Keratinocyte (primary cell): ENCODE measurements around the gene CAPZB. TPM values are rescaled to one million over a fixed set of nuclear protein-coding genes. Genes with fewer than 3 reads are reported as not detected.

Experiments used
- DNase-seq: peaks from one replicate; pipeline ENCODE4 v3.0.0-alpha.2; 2011; ENCODE audit warnings: low read depth, missing footprints, low spot score
- FAIRE-seq: peaks from 2 replicates; lab custom pipeline; 2011; peaks lifted over from hg19 to GRCh38; lab: Jason Lieb, UNC
- H2AFZ ChIP-seq: 2 replicates; pipeline ENCODE4 v1.6.0; 2012; ENCODE audit warnings: low read length, control low read depth, inconsistent platforms; ENCODE audit not compliant: control insufficient read depth
- H3K27ac ChIP-seq: 2 replicates; pipeline ENCODE4 v1.5.1; 2011; ENCODE audit warnings: low read length; ENCODE audit not compliant: control insufficient read depth, insufficient read depth
- H3K27me3 ChIP-seq: 3 replicates; pipeline ENCODE4 v1.6.0; 2011; ENCODE audit warnings: low read length; ENCODE audit not compliant: control insufficient read depth, insufficient read depth; ENCODE audit errors: extremely low read depth
- H3K36me3 ChIP-seq, 2 experiments: 2 replicates in 1 of 2; 3 replicates in 1 of 2; pipeline ENCODE4 v1.5.1; 2011; ENCODE audit warnings: low read length in 2 of 2, mild to moderate bottlenecking in 1 of 2; ENCODE audit not compliant: control insufficient read depth in 2 of 2, insufficient read depth in 2 of 2; ENCODE audit errors: extremely low read depth in 1 of 2
- H3K4me1 ChIP-seq: 3 replicates; pipeline ENCODE4 v1.5.1; 2011; ENCODE audit warnings: low read length; ENCODE audit not compliant: control insufficient read depth, insufficient read depth; ENCODE audit errors: extremely low read depth
- H3K4me2 ChIP-seq: 3 replicates; pipeline ENCODE4 v1.6.0; 2011; ENCODE audit warnings: low read depth, low read length; ENCODE audit not compliant: control insufficient read depth, insufficient read depth; ENCODE audit errors: extremely low read depth
- H3K4me3 ChIP-seq, 3 experiments: fragments of 200-600 bp in 1 of 3; sonication (generic) in 1 of 3; 2 replicates in 2 of 3; 3 replicates in 1 of 3; pipeline ENCODE4 v1.5.1; 2011 to 2016; ENCODE audit warnings: low read length in 3 of 3, mild to moderate bottlenecking in 3 of 3, control low read depth in 2 of 3, inconsistent platforms in 1 of 3, low read depth in 1 of 3, mixed read lengths in 1 of 3, mixed run types in 1 of 3, moderate library complexity in 1 of 3; ENCODE audit not compliant: control insufficient read depth in 2 of 3, insufficient read depth in 2 of 3; ENCODE audit errors: extremely low read depth in 1 of 3
- H3K79me2 ChIP-seq: 2 replicates; pipeline ENCODE4 v1.6.0; 2012; ENCODE audit warnings: low read length; ENCODE audit not compliant: control insufficient read depth, insufficient read depth
- H3K9ac ChIP-seq: 3 replicates; pipeline ENCODE4 v1.6.0; 2011; ENCODE audit warnings: low read length; ENCODE audit not compliant: control insufficient read depth, insufficient read depth; ENCODE audit errors: extremely low read depth
- H3K9me1 ChIP-seq: 3 replicates; pipeline ENCODE4 v1.6.0; 2011; ENCODE audit warnings: low read length; ENCODE audit not compliant: control insufficient read depth, insufficient read depth; ENCODE audit errors: extremely low read depth
- H3K9me3 ChIP-seq: 2 replicates; pipeline ENCODE4 v1.5.1; 2012; ENCODE audit warnings: low read depth, low read length; ENCODE audit not compliant: control insufficient read depth
- H4K20me1 ChIP-seq: 3 replicates; pipeline ENCODE4 v1.6.0; 2011; ENCODE audit warnings: low read length; ENCODE audit not compliant: control insufficient read depth, insufficient read depth; ENCODE audit errors: extremely low read depth
- EZH2 ChIP-seq: IDR thresholded peaks from one replicate; pipeline ENCODE4 v1.6.1; 2012; ENCODE audit warnings: inconsistent platforms, mild to moderate bottlenecking, low read length, moderate library complexity
- dilution Hi-C: fragments of 300-500 bp; cut with MboI; formaldehyde crosslinking; loops from one replicate; pipeline ENCODE4 v1.7.0; 2020; ENCODE audit warnings: low sequenced_read_pairs; ENCODE audit not compliant: extremely low pct_ligation_motif_present
- polyA plus RNA-seq, 5 experiments: library from polyadenylated mRNA; depleted of rRNA in 3 of 5; stranded (reverse) in 3 of 5; stranded (forward) in 1 of 5; unstranded in 1 of 5; fragments of >200 nt; gene quantifications; 1 replicate in 1 of 5; 2 replicates in 3 of 5; 3 replicates in 1 of 5; pipeline versions ENCODE4 v1.2.1 to v1.2.3, GENCODE V29; 2011 to 2012; ENCODE audit warnings: missing spikeins in 2 of 5, low read depth in 1 of 5, low replicate concordance in 1 of 5
- TF ChIP-seq, protein P1 (sequence below), 3 experiments: IDR thresholded peaks in 1 of 3; conservative IDR thresholded peaks in 1 of 3; optimal IDR thresholded peaks in 1 of 3; 2 replicates in 2 of 3; 3 replicates in 1 of 3; pipeline versions ENCODE3 to v1.5.1; 2011; ENCODE audit warnings: low read length in 3 of 3, mild to moderate bottlenecking in 3 of 3, moderate library complexity in 2 of 3, control low read depth in 1 of 3, inconsistent platforms in 1 of 3; ENCODE audit not compliant: insufficient read depth in 2 of 3; ENCODE audit errors: extremely low read depth in 1 of 3

CAPZB gene
- polyA plus RNA-seq, 1 donor (not counting 4 experiments of a cell fraction or from before 2014, with no cell fraction given): 193 TPM

DNA sequence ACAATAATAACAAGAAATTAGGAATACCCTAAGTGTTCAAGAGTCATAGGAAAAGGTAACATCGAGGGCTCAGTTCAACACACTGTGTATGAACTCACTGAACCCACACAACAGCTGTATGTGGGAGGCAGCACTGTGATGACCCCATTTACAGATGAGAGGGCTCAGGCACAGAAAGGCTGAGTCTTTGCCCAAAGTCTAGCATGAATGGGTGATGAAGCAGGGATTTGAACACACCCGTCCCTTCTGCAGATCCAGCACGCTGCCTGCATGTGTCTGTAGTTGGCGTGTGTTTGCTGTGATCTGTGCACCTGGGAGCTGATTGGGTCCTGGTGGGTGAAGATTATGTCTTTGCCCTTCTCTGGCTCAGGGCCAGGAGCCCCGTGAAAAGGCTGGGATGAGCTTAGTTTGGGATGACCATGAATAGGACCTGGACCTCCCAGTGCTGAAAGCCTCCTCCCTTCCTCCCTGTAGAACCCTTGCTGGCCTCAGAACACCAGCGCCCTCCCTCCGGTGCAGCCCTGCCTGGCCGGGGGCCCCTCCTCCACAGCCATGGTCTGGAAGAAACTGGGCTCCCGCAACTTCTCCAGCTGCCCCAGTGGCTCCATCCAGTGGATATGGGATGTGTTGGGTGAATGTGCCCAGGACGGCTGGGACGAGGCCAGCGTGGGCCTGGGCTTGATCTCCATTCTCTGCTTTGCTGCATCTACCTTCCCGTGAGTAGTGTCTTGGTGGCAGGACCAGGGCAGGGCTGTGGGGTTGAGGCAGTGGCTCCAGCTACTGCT, 168.0 kb downstream of the CAPZB start:
- FAIRE-seq: no peak

DNA sequence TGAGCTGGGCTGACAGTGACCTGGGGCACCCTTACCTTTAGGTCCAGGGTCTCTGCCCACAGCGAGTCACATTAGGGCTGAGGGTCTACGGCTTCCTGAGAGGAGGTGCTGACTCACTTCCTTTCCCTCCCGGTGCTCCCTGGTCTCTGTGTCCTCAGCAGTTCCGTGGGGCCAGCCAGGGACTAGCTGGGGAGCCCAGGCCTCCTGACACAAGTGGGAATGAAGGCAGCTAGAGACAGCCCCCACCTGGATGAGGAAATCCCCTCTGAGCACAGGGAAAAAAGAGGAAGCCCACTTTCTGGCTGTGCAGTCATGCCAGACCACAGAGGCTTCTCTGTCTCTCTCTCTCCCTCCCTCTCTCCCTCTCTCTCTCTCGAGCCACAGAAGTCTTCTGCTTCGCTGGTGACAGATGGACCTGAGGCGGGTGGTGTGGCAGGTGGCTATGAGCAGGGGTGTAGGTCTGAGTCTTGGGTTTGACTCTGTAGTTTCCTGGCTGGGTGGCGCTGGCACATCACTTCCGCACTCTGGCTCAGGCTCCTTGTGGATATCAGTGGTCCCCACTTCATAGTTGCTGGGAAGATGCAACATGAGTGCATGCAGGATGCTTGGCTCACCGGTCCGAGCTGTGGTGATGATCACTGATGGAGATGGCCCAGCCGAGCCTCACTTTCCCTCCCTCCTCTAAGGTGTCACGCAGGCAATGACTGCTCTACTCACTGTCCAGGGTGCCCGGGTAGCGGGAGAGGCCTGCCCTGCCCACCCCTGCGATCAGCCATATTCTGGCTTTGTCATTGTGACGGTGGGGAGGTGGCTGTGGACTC, 169.8 kb downstream of the CAPZB start:
- peak; percentile 57 for FAIRE-seq
- no peak for DNase-seq
- Histone ChIP-seq H3K4me2 (peak overlapping the region; percentile 17), H3K9me3 (no peaks in the 10 kb centered on the region), H3K36me3 (peaks cover 2 to 7% of the 10 kb centered on the region in 2 experiments), H3K79me2 (peaks cover 12% of the 10 kb centered on the region), H3K9ac (no peak overlapping the region), H3K4me1 (peaks cover 48% of the 10 kb centered on the region), H4K20me1 (peaks cover 3% of the 10 kb centered on the region), H3K4me3 (no peak overlapping the region), H3K27me3 (no peaks in the 10 kb centered on the region), H3K27ac (no peak overlapping the region), H3K9me1 (peaks cover 2% of the 10 kb centered on the region), H2AFZ (no peak overlapping the region)
- no peak for TF ChIP-seq EZH2
- TF ChIP-seq, protein P1, sequence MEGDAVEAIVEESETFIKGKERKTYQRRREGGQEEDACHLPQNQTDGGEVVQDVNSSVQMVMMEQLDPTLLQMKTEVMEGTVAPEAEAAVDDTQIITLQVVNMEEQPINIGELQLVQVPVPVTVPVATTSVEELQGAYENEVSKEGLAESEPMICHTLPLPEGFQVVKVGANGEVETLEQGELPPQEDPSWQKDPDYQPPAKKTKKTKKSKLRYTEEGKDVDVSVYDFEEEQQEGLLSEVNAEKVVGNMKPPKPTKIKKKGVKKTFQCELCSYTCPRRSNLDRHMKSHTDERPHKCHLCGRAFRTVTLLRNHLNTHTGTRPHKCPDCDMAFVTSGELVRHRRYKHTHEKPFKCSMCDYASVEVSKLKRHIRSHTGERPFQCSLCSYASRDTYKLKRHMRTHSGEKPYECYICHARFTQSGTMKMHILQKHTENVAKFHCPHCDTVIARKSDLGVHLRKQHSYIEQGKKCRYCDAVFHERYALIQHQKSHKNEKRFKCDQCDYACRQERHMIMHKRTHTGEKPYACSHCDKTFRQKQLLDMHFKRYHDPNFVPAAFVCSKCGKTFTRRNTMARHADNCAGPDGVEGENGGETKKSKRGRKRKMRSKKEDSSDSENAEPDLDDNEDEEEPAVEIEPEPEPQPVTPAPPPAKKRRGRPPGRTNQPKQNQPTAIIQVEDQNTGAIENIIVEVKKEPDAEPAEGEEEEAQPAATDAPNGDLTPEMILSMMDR (optimal IDR thresholded peaks at IDR 0.05 in 1 of 3, IDR thresholded peaks at IDR 0.05 in 1 of 3, conservative IDR thresholded peaks at IDR 0.05 in 1 of 3; ENCODE audit: extremely low read depth in 1 of 3, insufficient read depth in 2 of 3, low read length in 3 of 3): no peak
- dilution Hi-C loops: no loop called here

More for the DNA sequence above, 168.0 kb downstream of the CAPZB start:
- Histone ChIP-seq H3K9me1 (peaks cover 2% of the 10 kb centered on the region), H3K9ac (no peak overlapping the region), H3K27me3 (no peaks in the 10 kb centered on the region), H3K79me2 (no peaks in the 10 kb centered on the region), H3K4me2 (no peak overlapping the region), H4K20me1 (peaks cover 3% of the 10 kb centered on the region), H3K36me3 (peaks cover 5 to 7% of the 10 kb centered on the region in 2 experiments), H2AFZ (no peak overlapping the region), H3K4me3 (no peak overlapping the region), H3K27ac (no peak overlapping the region), H3K4me1 (peaks cover 39% of the 10 kb centered on the region), H3K9me3 (no peaks in the 10 kb centered on the region)
- dilution Hi-C loops: no loop called here
- DNase-seq: no peak
- TF ChIP-seq EZH2: no peak
- TF ChIP-seq, protein P1 (optimal IDR thresholded peaks at IDR 0.05 in 1 of 3, IDR thresholded peaks at IDR 0.05 in 1 of 3, conservative IDR thresholded peaks at IDR 0.05 in 1 of 3; ENCODE audit: extremely low read depth in 1 of 3, insufficient read depth in 2 of 3, low read length in 3 of 3): no peak
